Measurements from ENCODE around the gene RAB36. TPM values are rescaled to one million over a fixed set of nuclear protein-coding genes. Genes with fewer than 3 reads are reported as not detected.

Gene RAB36
- polyA plus RNA-seq, 1 donor (not counting 4 experiments of a cell fraction or from before 2014, with no cell fraction given): 1.9 TPM

DNA sequence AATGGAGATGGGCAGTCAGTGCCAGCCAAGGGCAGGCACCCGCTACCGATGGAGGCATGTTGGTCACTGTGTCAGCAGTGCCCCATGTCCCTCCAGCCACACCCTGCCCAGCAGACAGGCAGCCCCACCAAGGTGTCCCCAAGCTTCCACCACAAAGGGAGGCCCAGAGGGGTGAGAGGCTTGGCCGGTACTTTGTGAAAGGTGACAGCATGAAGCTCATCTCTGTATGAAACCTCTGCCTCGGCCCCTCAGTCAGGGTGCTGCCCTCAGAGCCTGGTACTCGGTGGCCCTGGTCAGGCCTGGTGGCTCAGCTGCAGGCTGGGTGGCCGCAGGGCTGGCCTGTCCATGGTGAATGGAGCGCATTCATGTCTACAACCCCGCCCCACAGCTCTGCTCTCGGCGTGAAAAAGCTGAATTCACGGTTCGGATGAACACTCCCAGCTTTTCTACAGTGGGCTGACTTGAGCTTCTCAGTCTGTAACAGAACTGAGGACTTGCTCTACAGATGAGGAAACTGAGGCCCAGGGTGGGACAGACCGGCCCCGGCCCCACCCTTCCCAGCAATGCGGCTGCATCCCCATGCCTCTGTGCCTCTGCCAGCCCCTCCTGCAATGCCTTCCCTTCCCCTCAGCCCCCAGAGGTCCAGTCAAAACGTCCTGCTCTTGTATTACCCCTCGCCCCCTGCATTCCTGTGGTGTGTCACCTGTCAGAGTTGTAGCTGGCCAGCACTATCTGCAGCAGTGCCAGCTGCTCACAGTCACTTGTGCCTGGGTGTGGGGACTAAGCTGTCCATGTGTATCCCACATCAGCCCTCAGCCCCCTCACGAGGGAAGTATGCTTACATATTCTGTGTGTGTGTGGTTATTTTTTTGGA, 31.2 kb upstream of the RAB36 start:
- Histone ChIP-seq H3K36me3 (ENCODE audit: control insufficient read depth in 2 of 2, extremely low read depth in 1 of 2, insufficient read depth in 2 of 2, low read length in 2 of 2) (no peaks in the 10 kb centered on the region), H3K4me3 (ENCODE audit: control insufficient read depth in 2 of 3, extremely low read depth in 1 of 3, insufficient read depth in 2 of 3, low read depth in 1 of 3, low read length in 3 of 3) (no peak overlapping the region), H3K27me3 (ENCODE audit: control insufficient read depth, extremely low read depth, insufficient read depth, low read length) (peaks cover 3% of the 10 kb centered on the region), H2AFZ (ENCODE audit: control insufficient read depth, low read length) (no peak overlapping the region), H3K9me3 (ENCODE audit: control insufficient read depth, low read depth, low read length) (no peaks in the 10 kb centered on the region), H3K27ac (ENCODE audit: control insufficient read depth, insufficient read depth, low read length) (no peak overlapping the region), H4K20me1 (ENCODE audit: control insufficient read depth, extremely low read depth, insufficient read depth, low read length) (no peaks in the 10 kb centered on the region), H3K4me2 (ENCODE audit: control insufficient read depth, extremely low read depth, insufficient read depth, low read depth, low read length) (no peak overlapping the region), H3K9ac (ENCODE audit: control insufficient read depth, extremely low read depth, insufficient read depth, low read length) (no peak overlapping the region), H3K4me1 (ENCODE audit: control insufficient read depth, extremely low read depth, insufficient read depth, low read length) (no peaks in the 10 kb centered on the region), H3K79me2 (ENCODE audit: control insufficient read depth, insufficient read depth, low read length) (no peaks in the 10 kb centered on the region), H3K9me1 (ENCODE audit: control insufficient read depth, extremely low read depth, insufficient read depth, low read length) (no peaks in the 10 kb centered on the region)
- dilution Hi-C loops (cut with MboI; ENCODE audit: extremely low pct_ligation_motif_present, low sequenced_read_pairs): no loop called here
- DNase-seq (ENCODE audit: low read depth, low spot score): no peak
- no peak for TF ChIP-seq EZH2 (IDR thresholded peaks at IDR 0.05; ENCODE audit: low read length)
- TF ChIP-seq, protein P1, sequence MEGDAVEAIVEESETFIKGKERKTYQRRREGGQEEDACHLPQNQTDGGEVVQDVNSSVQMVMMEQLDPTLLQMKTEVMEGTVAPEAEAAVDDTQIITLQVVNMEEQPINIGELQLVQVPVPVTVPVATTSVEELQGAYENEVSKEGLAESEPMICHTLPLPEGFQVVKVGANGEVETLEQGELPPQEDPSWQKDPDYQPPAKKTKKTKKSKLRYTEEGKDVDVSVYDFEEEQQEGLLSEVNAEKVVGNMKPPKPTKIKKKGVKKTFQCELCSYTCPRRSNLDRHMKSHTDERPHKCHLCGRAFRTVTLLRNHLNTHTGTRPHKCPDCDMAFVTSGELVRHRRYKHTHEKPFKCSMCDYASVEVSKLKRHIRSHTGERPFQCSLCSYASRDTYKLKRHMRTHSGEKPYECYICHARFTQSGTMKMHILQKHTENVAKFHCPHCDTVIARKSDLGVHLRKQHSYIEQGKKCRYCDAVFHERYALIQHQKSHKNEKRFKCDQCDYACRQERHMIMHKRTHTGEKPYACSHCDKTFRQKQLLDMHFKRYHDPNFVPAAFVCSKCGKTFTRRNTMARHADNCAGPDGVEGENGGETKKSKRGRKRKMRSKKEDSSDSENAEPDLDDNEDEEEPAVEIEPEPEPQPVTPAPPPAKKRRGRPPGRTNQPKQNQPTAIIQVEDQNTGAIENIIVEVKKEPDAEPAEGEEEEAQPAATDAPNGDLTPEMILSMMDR (optimal IDR thresholded peaks at IDR 0.05 in 1 of 3, IDR thresholded peaks at IDR 0.05 in 1 of 3, conservative IDR thresholded peaks at IDR 0.05 in 1 of 3; ENCODE audit: extremely low read depth in 1 of 3, insufficient read depth in 2 of 3, low read length in 3 of 3): no peak
- no peak for FAIRE-seq

DNA sequence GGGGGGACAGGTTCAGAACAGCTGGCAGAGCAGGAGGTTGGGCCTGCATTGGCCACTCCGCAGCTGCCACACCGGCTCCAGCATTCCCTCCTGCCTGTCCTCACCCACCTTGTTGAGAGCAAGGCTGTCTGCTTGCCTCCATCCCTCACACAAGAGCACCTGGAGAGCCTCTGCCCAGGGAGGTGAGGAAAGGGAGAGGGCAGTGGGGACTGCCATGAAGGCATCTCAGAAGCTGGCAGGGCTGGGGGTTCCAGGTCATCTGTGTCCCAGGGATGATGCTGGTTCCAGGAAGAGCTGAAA, 30.6 kb upstream of the RAB36 start:
- H3K9me3 ChIP-seq (ENCODE audit: control insufficient read depth, low read depth, low read length): no peaks in the 10 kb centered on the region
- no peaks in the 10 kb centered on the region for H3K36me3 ChIP-seq (ENCODE audit: control insufficient read depth in 2 of 2, extremely low read depth in 1 of 2, insufficient read depth in 2 of 2, low read length in 2 of 2)
- no peak overlapping the region for H3K4me2 ChIP-seq (ENCODE audit: control insufficient read depth, extremely low read depth, insufficient read depth, low read depth, low read length)
- FAIRE-seq (no peak), DNase-seq (ENCODE audit: low read depth, low spot score) (no peak)
- H4K20me1 ChIP-seq (ENCODE audit: control insufficient read depth, extremely low read depth, insufficient read depth, low read length): no peaks in the 10 kb centered on the region
- H3K9ac ChIP-seq (ENCODE audit: control insufficient read depth, extremely low read depth, insufficient read depth, low read length): no peak overlapping the region
- H3K79me2 ChIP-seq (ENCODE audit: control insufficient read depth, insufficient read depth, low read length): no peaks in the 10 kb centered on the region
- dilution Hi-C loops (cut with MboI; ENCODE audit: extremely low pct_ligation_motif_present, low sequenced_read_pairs): no loop called here
- H3K27ac ChIP-seq (ENCODE audit: control insufficient read depth, insufficient read depth, low read length): no peak overlapping the region
- H3K4me3 ChIP-seq (ENCODE audit: control insufficient read depth in 2 of 3, extremely low read depth in 1 of 3, insufficient read depth in 2 of 3, low read depth in 1 of 3, low read length in 3 of 3): no peak overlapping the region
- H2AFZ ChIP-seq (ENCODE audit: control insufficient read depth, low read length): no peak overlapping the region
- TF ChIP-seq EZH2 (IDR thresholded peaks at IDR 0.05; ENCODE audit: low read length): no peak
- TF ChIP-seq, protein P1 (optimal IDR thresholded peaks at IDR 0.05 in 1 of 3, IDR thresholded peaks at IDR 0.05 in 1 of 3, conservative IDR thresholded peaks at IDR 0.05 in 1 of 3; ENCODE audit: extremely low read depth in 1 of 3, insufficient read depth in 2 of 3, low read length in 3 of 3): no peak
- no peaks in the 10 kb centered on the region for H3K4me1 ChIP-seq (ENCODE audit: control insufficient read depth, extremely low read depth, insufficient read depth, low read length)
- peaks cover 3% of the 10 kb centered on the region for H3K27me3 ChIP-seq (ENCODE audit: control insufficient read depth, extremely low read depth, insufficient read depth, low read length)
- H3K9me1 ChIP-seq (ENCODE audit: control insufficient read depth, extremely low read depth, insufficient read depth, low read length): no peaks in the 10 kb centered on the region

All from keratinocyte (primary cell).